ENCODE data around the gene PLXDC2.

Gene PLXDC2

DNA sequence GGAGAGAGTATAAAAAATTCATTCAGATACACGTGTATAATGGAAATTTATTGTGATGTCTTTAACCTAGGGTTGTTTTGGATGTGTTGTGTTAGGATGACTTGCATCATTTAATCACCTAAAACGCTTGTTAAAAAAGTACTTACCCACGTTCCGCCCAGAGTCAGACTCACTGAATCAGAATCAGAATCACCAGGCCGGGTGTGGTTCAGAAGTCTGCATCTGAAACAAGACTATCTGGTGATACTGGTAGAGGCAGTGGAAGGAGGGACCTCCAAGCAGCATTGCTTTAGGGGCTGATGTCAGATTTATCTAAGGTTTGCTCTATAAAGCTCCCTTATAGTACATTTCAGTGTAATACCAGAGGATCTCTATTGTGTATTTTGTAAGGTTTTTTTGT is 20.5 kb upstream of the PLXDC2 start:
- TF ChIP-seq, protein P1, sequence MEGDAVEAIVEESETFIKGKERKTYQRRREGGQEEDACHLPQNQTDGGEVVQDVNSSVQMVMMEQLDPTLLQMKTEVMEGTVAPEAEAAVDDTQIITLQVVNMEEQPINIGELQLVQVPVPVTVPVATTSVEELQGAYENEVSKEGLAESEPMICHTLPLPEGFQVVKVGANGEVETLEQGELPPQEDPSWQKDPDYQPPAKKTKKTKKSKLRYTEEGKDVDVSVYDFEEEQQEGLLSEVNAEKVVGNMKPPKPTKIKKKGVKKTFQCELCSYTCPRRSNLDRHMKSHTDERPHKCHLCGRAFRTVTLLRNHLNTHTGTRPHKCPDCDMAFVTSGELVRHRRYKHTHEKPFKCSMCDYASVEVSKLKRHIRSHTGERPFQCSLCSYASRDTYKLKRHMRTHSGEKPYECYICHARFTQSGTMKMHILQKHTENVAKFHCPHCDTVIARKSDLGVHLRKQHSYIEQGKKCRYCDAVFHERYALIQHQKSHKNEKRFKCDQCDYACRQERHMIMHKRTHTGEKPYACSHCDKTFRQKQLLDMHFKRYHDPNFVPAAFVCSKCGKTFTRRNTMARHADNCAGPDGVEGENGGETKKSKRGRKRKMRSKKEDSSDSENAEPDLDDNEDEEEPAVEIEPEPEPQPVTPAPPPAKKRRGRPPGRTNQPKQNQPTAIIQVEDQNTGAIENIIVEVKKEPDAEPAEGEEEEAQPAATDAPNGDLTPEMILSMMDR (conservative IDR thresholded peaks at IDR 0.05; ENCODE audit: low read depth, low read length): no peak
- no peak overlapping the region for H3K4me3 ChIP-seq (ENCODE audit: low read length)
- no peak for DNase-seq (ENCODE audit: low read depth)

DNA sequence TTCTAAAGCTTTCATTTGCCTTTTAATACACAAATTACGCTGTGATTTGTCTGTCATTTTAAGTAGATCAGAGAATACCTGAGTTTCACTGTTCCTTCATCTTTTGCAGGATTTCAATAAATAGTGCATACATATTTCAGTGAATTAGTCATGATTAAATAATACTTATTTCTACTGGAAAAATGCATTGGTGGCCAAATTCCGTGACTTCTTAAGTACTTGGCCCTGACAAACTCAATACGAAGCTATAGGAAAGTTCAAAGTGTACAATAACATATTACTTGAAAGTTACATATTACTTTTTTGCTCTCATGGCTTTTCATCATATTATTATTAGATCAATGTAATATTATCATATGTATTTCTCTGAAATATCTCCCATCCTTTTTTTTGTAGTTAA is 16.1 kb upstream of the PLXDC2 start:
- no peak overlapping the region for H3K4me3 ChIP-seq (ENCODE audit: low read length)
- TF ChIP-seq, protein P1 (conservative IDR thresholded peaks at IDR 0.05; ENCODE audit: low read depth, low read length): no peak
- no peak for DNase-seq (ENCODE audit: low read depth)

DNA sequence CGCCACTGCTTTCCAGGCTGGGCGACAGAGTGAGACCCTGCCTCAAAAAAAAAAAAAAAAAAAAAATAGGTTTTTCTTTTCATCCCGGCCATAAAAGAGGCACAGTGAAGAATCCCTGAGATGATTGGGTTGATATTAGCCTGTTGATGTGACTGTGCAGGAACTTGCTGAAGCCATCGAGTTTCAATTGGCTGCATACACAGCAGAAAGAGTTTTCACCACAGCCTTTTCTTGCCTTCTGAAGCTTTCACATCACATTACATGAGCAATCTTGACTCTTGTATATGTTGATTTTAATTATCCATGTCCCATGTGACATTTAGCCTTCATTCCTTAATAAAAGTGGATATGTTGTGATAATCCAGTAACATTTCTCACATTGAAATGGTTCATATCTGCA is 14.9 kb upstream of the PLXDC2 start:
- no peak overlapping the region for H3K4me3 ChIP-seq (ENCODE audit: low read length)
- TF ChIP-seq, protein P1 (conservative IDR thresholded peaks at IDR 0.05; ENCODE audit: low read depth, low read length): no peak
- DNase-seq (ENCODE audit: low read depth): no peak

DNA sequence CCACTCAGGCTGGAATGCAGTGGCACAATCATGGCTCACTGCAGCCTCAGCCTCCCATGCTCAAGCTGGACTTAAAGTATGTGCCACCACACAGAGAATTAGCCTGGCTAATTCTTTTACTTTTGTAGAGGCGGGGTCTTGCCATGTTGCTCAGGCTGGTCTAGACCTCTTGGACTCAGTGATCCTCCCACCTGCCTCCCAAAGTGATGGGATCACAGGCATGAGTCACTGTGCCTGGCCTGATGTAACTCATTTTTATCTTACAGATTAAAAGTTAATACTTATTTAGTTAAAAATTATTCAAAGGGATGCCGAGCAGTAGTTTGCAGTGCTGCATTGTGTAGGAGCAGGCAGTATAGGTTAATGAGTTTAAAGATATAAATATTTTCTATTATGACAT is 12.6 kb upstream of the PLXDC2 start:
- H3K4me3 ChIP-seq (ENCODE audit: low read length): no peak overlapping the region
- DNase-seq (ENCODE audit: low read depth): no peak
- TF ChIP-seq, protein P1 (conservative IDR thresholded peaks at IDR 0.05; ENCODE audit: low read depth, low read length): no peak

DNA sequence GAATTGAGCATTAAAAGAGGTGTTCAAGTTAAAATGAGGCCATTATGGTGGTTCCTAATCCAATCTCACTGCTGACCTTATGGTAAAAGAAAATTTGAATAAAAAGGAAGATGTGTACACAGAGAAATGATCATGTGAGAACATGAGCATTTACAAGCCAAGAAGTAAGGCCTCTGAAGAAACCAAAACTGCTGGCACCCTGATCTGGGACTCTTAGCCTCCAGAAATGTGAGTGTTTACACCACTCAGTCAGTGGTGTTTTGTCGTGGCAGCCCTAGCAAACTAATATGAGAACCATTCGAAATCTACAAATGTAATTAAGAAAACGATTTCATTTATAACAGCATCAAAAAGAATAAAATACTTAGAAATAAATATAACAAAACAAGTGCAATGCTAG is 6.8 kb upstream of the PLXDC2 start:
- TF ChIP-seq, protein P1 (conservative IDR thresholded peaks at IDR 0.05; ENCODE audit: low read depth, low read length): no peak
- DNase-seq (ENCODE audit: low read depth): no peak
- H3K4me3 ChIP-seq (ENCODE audit: low read length): no peak overlapping the region

DNA sequence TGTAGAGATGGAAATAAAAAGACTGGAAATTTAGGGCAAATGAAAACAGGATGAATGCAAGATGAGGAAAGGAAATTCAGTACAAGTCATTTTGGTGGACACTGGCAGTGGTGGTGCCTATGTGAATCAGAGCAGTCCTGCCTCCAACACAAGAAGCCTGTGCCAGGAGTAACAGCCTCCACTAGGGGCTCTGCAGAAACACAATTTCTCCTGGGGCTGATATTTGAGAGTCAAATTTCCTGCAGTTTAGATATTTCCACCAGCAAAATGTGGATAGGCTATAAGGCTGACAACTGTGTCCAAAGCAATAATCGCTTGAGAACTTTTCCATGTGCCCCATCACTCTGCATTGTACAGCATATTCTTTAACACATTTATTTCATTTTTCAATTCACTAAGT is 4.7 kb upstream of the PLXDC2 start:
- DNase-seq (ENCODE audit: low read depth): no peak
- TF ChIP-seq, protein P1 (conservative IDR thresholded peaks at IDR 0.05; ENCODE audit: low read depth, low read length): peak; percentile 84
- H3K4me3 ChIP-seq (ENCODE audit: low read length): no peak overlapping the region

DNA sequence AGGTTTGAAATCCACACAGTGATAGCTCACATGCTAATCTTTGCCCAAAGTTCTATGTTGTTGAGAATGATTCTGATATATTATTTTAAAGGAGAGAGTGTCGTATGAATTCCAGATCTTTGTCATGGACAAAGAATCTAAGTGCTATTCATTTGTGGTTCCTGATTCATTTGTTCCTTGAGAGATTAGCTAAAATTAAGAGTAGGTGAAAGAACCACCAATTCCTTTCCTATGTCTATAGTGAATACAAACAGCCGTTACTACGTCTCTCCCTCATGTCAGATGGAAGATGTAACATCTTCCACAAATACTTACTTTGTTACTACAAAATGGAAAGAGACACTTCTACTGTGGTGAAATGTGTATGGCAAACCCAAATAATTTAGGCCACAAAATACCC is 3.3 kb upstream of the PLXDC2 start:
- TF ChIP-seq, protein P1 (conservative IDR thresholded peaks at IDR 0.05; ENCODE audit: low read depth, low read length): no peak

More for the DNA sequence above, 3.3 kb upstream of the PLXDC2 start:
- H3K4me3 ChIP-seq (ENCODE audit: low read length): no peak overlapping the region
- DNase-seq (ENCODE audit: low read depth): no peak
